Hepatic stellate cell (primary cell): ENCODE measurements around the gene RGS1.

ENCODE experiments used
- DNase-seq: peaks from one replicate; pipeline ENCODE4 v3.0.0; 2011; ENCODE audit warnings: low spot score

Gene RGS1

DNA sequence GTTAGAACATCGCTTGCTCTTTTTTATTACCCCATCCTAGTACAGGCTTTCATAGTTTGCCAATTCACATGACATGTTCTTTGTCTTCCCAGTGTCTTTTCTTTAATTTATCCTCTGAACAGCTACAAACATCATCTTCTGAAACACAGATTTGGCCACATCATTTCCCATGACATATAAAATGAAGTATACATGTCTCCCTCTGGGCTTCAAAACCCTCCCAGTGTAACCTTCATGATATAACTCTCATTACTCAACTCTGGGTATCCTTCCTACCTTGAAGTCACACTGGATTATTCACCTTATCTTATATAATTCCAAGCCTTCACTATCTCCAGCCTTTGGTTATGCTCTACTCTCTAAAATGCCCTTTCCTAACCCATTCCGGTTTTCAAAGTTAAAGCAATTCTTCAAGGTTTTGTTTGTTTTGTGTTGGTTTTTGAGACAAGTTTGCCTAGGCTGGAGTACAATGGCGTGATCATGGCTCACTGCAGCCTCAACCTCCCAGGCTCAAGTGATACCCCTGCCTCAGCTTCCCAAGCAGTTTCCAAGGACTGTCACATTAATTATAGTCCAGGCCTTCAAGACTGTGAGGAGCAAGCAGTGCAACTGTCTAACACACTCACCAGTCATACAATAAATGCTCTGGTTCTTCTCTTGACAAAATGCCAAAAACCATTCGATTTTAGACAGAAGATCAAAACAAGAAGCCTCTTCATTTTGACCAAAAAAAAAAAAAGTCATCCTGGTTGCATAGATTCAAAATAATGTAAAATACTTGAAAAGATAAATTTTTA, 5.8 kb downstream of the RGS1 start:
- no peak for DNase-seq

DNA sequence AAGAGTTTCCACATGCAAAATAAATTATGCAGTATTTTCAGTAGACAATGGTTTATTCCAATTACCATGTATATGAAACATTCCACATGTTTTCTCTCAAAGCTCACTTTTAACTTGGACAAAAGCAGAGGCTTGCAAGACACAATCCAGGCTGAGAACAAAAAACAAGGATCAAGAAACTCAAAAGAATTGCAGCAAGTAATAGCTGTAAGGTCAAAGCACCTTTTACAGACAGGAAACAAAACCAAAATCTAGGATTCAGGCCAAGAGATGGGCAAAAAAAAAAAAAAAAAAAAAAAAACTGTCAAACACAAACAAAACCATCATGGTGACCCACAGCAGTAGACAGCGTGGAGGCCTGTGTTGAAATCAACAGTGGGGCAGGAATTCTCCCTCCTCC, 9.3 kb downstream of the RGS1 start:
- no peak for DNase-seq

DNA sequence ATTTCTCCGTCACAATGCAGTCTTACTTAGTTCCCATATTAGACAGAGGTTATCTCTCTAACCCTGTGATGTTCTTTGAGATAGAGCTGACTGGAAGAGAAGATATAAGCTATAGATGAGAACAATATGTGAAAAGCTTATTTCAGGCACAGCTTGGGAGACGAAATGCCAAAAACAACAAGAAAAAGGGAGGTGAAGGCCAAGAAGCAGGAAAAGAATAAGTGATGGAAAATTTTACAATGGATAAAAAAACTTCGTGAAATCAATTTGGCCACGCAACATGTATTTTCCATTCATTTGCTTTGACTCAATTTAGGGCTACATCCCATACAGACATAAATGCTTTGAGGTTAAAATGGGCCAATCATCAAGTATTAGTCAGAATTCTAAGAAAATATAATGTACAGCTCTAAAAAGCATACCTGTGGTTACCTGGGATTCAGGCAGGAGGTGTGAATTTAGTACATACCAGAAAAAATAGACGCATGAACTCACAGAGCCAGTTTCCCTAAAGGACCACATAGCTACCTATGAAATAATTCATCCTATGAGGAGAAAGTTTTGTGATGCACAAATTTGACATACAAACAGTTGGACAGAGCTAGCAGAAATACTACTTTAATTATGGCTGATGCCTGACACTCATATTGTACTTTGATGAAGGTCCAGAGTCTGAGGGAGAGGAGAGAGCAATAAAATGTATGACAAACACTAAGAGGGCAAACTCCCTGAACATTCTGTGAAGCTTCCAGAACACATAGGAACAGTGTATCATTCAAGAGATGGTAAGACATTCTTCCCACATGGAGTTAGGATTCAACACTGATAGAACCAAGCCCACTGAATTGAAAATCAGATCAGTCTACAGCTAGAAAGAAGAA, 12.1 kb downstream of the RGS1 start:
- no peak for DNase-seq

DNA sequence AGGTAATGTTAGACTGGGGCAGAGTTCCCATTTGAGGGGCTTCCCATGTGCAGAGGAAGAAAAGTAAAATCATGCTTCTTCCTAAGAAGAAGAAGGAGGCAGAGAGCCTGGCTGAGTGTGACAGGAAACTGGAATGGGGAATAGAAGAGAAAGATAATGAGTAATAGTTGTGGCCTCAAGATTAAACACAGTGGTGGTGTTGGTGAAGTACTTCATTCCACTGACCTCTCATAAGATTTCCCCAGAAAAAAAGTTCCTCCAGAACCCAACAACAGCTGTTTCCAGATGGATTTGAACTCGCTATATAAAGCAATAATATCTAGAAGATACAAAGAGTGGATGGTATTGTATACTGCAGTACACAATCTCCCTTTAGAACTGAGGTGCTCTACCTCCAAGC, 13.0 kb downstream of the RGS1 start:
- DNase-seq, result no peak

GRCh38 chr1:192589813-192590212, 14.2 kb downstream of the RGS1 start:
- no peak for DNase-seq

DNA sequence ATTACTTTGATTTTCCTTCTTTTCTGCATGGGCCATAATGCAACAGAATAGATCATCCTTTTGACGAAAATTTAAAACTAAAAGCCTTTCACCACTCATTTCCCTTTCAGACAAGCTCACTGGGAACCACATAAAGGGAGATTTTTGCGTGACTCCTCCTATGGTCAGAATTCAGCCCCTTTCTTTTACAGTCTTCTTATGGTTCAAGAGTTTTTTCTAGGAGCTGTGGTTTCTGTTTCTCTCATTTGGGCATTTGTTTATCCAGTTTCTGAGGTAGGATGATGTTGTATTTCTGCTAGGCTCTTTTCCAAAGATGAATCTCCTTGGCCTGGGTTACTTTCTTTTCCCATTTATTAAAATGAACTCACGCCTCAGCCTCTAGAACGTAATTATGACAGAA, 16.9 kb downstream of the RGS1 start:
- no peak for DNase-seq

- DNase-seq, result no peak
Measured at GRCh38 chr1:192592981-192593708, 17.6 kb downstream of the RGS1 start.

DNA sequence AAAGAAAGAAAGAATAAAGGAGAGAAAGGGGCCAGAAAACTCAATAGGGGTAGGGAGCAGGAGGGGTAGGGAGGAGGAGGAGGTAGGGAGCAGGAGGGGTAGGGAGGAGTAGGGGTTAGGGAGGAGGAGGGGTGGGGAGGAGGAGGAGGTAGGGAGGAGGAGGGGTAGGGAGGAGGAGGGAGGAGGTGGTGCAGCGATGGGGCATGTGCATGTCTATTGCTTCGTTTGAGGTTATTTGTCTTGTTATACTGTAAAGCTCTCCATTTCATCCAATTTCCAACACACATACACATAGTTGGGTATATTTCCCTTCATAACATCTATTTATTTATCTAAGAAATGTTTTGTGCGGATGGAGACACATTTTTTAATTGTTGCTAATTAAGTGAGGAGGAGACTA, 19.7 kb downstream of the RGS1 start:
- no peak for DNase-seq

DNA sequence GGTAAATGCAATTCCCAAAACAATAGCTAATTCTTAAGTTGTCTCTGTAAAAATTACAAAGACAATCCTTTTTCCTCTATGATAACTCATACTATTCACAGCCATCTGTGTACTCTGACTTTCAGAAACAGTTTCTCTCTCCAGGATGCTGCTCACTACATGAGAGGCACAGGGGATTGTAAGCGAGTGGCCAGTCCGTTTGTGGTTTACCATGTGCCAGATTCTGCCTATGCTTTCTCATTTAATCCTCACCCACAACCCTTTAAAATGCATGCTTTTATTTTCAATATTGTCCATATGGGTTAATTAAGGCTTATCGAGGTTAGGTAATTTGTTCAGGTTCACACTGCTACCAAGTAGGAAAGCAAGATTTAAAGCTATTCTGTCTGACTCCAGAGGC, 23.0 kb downstream of the RGS1 start:
- no peak for DNase-seq

GRCh38 chr1:192600275-192600674, 24.7 kb downstream of the RGS1 start:
- no peak for DNase-seq

DNA sequence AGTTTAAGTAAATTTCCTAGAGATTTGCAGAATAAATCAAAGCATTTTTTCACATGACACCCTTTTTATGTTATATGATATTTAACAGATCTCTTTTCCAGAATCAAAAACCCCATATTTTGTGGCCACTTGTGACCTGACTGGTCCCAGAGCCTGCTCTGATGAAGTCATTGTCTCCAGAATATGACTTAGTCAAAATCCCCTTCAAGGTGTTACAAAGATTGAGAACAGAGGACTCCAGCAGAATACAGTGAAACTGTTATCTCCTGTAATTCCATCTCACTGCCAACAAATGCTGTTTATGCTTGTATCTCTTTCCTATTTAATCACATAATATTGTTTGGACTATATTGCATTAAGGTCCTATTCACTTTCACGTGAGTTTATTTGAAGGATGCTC, 25.6 kb downstream of the RGS1 start:
- no peak for DNase-seq

GRCh38 chr1:192601567-192601966, 26.0 kb downstream of the RGS1 start:
- no peak for DNase-seq

GRCh38 chr1:192602757-192603156, 27.2 kb downstream of the RGS1 start:
- DNase-seq, result no peak

- DNase-seq, result no peak
Measured at GRCh38 chr1:192603218-192603787, 27.7 kb downstream of the RGS1 start.

DNA sequence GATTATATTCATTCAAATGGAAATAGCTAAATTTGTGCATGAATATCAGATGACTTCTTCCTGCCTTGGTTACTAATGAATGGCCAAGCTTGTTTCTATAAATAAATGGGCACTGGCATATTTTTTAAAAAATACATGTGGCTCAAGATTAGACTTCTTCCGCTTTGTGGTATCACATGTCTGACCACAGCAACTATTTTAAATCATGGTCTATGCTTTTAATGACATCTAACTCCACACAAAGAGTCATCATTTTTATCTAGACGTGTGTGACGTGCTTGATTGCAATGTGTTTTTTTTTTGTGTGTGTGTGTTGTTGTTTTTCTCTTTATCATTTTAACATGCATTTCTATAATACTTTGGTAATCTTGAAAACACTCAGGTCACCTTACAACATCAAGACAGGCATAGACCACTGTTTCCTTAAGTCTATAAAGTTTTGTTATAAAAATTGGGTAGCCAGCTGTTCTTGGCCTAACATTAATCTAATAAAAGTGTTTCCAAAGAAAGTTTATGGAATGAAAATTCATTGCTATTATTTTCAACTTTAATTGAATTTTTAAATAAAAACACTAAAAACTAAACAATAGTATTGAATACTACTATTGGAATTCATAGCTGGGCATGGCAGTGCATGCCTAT, 29.5 kb downstream of the RGS1 start:
- DNase-seq, result peak; percentile 12

GRCh38 chr1:192608671-192609070, 33.1 kb downstream of the RGS1 start:
- no peak for DNase-seq

DNA sequence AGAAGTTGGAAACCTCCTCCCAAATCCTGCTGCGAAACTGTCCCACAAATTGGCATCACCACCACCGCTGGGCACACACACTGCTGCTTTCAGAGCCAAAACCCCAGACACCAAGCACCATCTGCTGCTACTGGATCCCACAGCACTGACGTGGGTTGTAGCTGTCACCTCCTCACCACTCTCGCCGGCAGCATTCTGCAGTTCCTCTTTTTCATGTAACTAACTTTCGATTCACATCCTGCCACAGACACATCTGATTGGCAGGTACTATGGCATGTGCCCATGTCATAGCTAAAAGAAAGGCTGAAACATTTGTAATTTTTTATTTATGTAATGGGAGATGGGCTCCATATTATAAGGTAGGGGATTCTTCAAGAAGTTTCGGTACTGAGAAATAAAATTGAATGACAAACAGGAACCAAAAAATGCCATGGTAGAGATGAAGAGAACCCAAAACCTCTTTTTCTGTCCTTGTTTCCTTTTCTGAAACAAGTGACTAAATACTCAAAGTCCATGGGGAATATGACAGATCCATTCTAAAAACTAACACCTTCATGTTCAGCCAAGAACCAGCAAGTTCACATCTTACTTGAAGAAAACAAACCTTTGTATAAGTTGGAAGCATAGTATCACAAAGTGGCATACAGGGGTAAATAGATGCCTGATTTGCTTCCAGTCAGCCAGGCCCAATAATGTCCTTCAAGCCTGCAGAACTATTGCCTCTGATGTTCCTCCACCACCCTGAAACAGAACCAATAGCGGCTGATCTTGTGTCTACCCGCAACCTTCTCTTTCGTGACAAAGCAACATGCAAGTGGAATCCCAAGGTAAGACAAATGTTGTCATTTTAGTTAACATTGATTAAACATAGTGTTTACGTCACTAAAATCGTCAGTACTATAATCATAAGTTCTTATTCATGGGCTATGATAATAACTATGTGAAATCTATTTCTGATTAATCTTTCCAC, 33.8 kb downstream of the RGS1 start:
- DNase-seq, result no peak

- DNase-seq, result no peak
Measured at GRCh38 chr1:192610112-192610889, 34.7 kb downstream of the RGS1 start.

DNA sequence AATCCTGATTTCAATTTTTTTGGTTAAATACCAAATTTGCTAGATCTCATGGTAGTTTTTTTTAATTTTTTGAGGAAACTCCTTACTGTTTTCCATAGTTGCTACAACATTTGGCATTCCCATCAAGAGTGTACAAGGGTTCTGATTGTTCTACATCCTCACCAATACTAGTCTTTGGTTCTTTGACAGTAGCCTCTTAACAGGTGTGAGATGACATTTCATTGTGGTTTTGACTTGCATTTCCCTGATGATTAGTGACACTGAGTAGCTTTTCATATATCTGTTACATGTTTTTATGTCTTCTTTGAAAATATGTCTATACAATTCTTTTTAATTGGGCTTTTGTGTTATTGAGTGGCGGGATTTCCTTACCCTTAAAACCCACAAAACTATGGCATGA, 39.5 kb downstream of the RGS1 start:
- no peak for DNase-seq
